AG04449 (cell line): ENCODE data around the gene ANTXR1.

Experiments
- CTCF ChIA-PET: fragments of 350-600 bp; formaldehyde crosslinking; extraction: SDS; loops from one replicate; lab custom pipeline; 2021; ENCODE audit warnings: antibody characterized with exemption; lab: Yijun Ruan, JAX
- POLR2A ChIA-PET: fragments of 400-600, 350-600 bp; formaldehyde crosslinking; extraction: SDS; loops from one replicate; lab custom pipeline; 2020; ENCODE audit warnings: antibody characterized with exemption, inconsistent platforms; lab: Yijun Ruan, JAX
- DNase-seq: peaks from one replicate; pipeline ENCODE4 v3.0.0-alpha.2; 2010; ENCODE audit warnings: low read depth, low spot score
- H3K4me3 ChIP-seq: 2 replicates; pipeline ENCODE4 v1.5.1; 2011; ENCODE audit warnings: low read depth, mild to moderate bottlenecking, control low read depth, low read length
- CTCF ChIP-seq: IDR thresholded peaks from one replicate; pipeline ENCODE4 v1.5.1; 2011; ENCODE audit warnings: mild to moderate bottlenecking, moderate library complexity, low read length, control low read depth, inconsistent platforms; ENCODE audit not compliant: insufficient read depth; ENCODE audit errors: missing control alignments

The ANTXR1 gene

GRCh38 chr2:69122271-69122670 is 109.3 kb downstream of the ANTXR1 start:
- ChIA-PET CTCF (interaction anchor here (0.8 to 2.1 kb wide), 4 partner anchors 9 to 185 kb away, joined by 3 to 7 read pairs (median 4); no protein-coding TSS in a partner anchor), POLR2A (interaction anchor here (0.9 to 1.2 kb wide), 2 partner anchors 16 to 55 kb away, joined by 4 to 5 read pairs; no protein-coding TSS in a partner anchor)
- no peak for DNase-seq
- no peak overlapping the region for H3K4me3 ChIP-seq
- TF ChIP-seq CTCF = no peak

GRCh38 chr2:69123182-69123581 is 110.2 kb downstream of the ANTXR1 start:
- no peak overlapping the region for H3K4me3 ChIP-seq
- CTCF ChIA-PET = interaction anchor here (1.2 to 2.1 kb wide), 4 partner anchors 8 to 184 kb away, joined by 4 to 7 read pairs (median 5); no protein-coding TSS in a partner anchor

GRCh38 chr2:69124343-69124742 is 111.4 kb downstream of the ANTXR1 start:
- CTCF ChIA-PET = interaction anchor here (2.1 kb wide), 1 partner anchor 9 kb away, joined by 6 read pairs; no protein-coding TSS in a partner anchor
- DNase-seq = no peak
- POLR2A ChIA-PET = no interaction called here

More at GRCh38 chr2:69123182-69123581, 110.2 kb downstream of the ANTXR1 start:
- no peak for DNase-seq
- no peak for TF ChIP-seq CTCF
- POLR2A ChIA-PET = interaction anchor here (1.2 kb wide), 1 partner anchor 15 kb away, joined by 4 read pairs; no protein-coding TSS in a partner anchor

GRCh38 chr2:69125816-69126215 is 112.8 kb downstream of the ANTXR1 start:
- TF ChIP-seq CTCF = no peak
- POLR2A ChIA-PET = interaction anchor here (0.7 kb wide), 1 partner anchor 9 kb away, joined by 4 read pairs; no protein-coding TSS in a partner anchor
- DNase-seq = no peak

More at GRCh38 chr2:69124343-69124742, 111.4 kb downstream of the ANTXR1 start:
- TF ChIP-seq CTCF = no peak
- H3K4me3 ChIP-seq = no peak overlapping the region

GRCh38 chr2:69126341-69126740 is 113.4 kb downstream of the ANTXR1 start:
- H3K4me3 ChIP-seq = no peak overlapping the region
- no peak for TF ChIP-seq CTCF
- DNase-seq = no peak
- CTCF ChIA-PET = interaction anchor here (1.5 kb wide), 1 partner anchor 9 kb away, joined by 3 read pairs; no protein-coding TSS in a partner anchor
- POLR2A ChIA-PET = interaction anchor here (0.7 kb wide), 1 partner anchor 8 kb away, joined by 4 read pairs; no protein-coding TSS in a partner anchor

More at GRCh38 chr2:69125816-69126215, 112.8 kb downstream of the ANTXR1 start:
- H3K4me3 ChIP-seq = no peak overlapping the region
- CTCF ChIA-PET = interaction anchor here (1.5 kb wide), 1 partner anchor 10 kb away, joined by 3 read pairs; no protein-coding TSS in a partner anchor

- no peak for DNase-seq
- ChIA-PET POLR2A (interaction anchor here (0.5 kb wide), 1 partner anchor 14 kb away, joined by 3 read pairs; no protein-coding TSS in a partner anchor), CTCF (interaction anchor here (1.3 to 2.1 kb wide), 2 partner anchors 9 to 175 kb away, joined by 3 to 7 read pairs; no protein-coding TSS in a partner anchor)
- H3K4me3 ChIP-seq = no peak overlapping the region
- no peak for TF ChIP-seq CTCF
Observed at GRCh38 chr2:69131452-69131851, 118.5 kb downstream of the ANTXR1 start.
